ENCODE results near the gene TMSB10. TPM values are rescaled to one million over a fixed set of nuclear protein-coding genes. Genes with fewer than 3 reads are reported as not detected.

The TMSB10 gene
- total and polyA plus RNA-seq, 2 of the 13 experiments (the other 11 are each of a cell fraction or from before 2014, with no cell fraction given): 665 to 708 TPM

DNA sequence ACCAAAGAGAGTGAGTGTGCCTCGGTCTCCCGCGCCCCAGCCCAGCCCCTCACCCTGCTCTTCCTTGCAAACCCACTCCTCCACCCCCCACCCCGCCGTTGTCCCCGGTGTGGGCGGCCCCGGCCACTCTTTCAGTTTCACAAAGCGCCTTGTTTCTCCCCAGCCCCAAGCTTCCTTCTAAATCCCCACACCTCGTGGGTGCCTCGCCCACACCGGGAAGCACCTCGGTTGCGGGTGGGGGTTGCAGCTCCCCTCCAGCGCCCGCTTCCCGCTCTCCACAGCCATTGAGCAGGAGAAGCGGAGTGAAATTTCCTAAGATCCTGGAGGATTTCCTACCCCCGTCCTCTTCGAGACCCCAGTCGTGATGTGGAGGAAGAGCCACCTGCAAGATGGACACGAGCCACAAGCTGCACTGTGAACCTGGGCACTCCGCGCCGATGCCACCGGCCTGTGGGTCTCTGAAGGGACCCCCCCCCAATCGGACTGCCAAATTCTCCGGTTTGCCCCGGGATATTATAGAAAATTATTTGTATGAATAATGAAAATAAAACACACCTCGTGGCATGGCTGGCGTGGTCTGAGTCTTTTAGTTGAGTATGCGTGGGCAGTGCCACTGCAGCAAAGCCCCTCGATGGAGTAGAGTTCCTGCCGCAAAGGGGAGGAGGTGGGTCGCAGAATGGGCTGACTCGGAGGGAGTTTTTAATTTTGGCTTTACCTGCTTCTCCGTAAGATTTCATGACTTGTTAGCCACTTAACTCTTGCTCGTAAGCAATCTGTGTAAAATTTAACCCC is 848 bp downstream of the TMSB10 start (continued):
- TF ChIP-seq, protein P1, sequence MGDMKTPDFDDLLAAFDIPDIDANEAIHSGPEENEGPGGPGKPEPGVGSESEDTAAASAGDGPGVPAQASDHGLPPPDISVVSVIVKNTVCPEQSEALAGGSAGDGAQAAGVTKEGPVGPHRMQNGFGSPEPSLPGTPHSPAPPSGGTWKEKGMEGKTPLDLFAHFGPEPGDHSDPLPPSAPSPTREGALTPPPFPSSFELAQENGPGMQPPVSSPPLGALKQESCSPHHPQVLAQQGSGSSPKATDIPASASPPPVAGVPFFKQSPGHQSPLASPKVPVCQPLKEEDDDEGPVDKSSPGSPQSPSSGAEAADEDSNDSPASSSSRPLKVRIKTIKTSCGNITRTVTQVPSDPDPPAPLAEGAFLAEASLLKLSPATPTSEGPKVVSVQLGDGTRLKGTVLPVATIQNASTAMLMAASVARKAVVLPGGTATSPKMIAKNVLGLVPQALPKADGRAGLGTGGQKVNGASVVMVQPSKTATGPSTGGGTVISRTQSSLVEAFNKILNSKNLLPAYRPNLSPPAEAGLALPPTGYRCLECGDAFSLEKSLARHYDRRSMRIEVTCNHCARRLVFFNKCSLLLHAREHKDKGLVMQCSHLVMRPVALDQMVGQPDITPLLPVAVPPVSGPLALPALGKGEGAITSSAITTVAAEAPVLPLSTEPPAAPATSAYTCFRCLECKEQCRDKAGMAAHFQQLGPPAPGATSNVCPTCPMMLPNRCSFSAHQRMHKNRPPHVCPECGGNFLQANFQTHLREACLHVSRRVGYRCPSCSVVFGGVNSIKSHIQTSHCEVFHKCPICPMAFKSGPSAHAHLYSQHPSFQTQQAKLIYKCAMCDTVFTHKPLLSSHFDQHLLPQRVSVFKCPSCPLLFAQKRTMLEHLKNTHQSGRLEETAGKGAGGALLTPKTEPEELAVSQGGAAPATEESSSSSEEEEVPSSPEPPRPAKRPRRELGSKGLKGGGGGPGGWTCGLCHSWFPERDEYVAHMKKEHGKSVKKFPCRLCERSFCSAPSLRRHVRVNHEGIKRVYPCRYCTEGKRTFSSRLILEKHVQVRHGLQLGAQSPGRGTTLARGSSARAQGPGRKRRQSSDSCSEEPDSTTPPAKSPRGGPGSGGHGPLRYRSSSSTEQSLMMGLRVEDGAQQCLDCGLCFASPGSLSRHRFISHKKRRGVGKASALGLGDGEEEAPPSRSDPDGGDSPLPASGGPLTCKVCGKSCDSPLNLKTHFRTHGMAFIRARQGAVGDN (CRISPR knock-in tag; IDR thresholded peaks at IDR 0.05): peak; percentile 14; the same call in 1 of the 2 replicates
- no peak for TF ChIP-seq NFE2L2 (IDR thresholded peaks at IDR 0.05; ENCODE audit: low read length)
- no peak for TF ChIP-seq ZIK1 (CRISPR knock-in tag; IDR thresholded peaks at IDR 0.05; ENCODE audit: borderline replicate concordance, low read depth)
- no peak for TF ChIP-seq SMAD9 (CRISPR knock-in tag; IDR thresholded peaks at IDR 0.05)
- no peak for TF ChIP-seq ZFY (CRISPR knock-in tag; IDR thresholded peaks at IDR 0.05)
- no peak for TF ChIP-seq HDAC6 (IDR thresholded peaks at IDR 0.05; ENCODE audit: low read depth, low read length)
- TF ChIP-seq ZNF337 (CRISPR knock-in tag; IDR thresholded peaks at IDR 0.05; ENCODE audit: borderline replicate concordance, low read depth): 0 out of 2 replicates have a peak, but pooled peaks have one; percentile 10
- no peak for TF ChIP-seq ZSCAN22 (CRISPR knock-in tag; IDR thresholded peaks at IDR 0.05)
- no peak for TF ChIP-seq ZNF138 (CRISPR knock-in tag; IDR thresholded peaks at IDR 0.05; ENCODE audit: low read depth)
- TF ChIP-seq, protein P2, sequence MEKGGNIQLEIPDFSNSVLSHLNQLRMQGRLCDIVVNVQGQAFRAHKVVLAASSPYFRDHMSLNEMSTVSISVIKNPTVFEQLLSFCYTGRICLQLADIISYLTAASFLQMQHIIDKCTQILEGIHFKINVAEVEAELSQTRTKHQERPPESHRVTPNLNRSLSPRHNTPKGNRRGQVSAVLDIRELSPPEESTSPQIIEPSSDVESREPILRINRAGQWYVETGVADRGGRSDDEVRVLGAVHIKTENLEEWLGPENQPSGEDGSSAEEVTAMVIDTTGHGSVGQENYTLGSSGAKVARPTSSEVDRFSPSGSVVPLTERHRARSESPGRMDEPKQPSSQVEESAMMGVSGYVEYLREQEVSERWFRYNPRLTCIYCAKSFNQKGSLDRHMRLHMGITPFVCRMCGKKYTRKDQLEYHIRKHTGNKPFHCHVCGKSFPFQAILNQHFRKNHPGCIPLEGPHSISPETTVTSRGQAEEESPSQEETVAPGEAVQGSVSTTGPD (CRISPR knock-in tag; IDR thresholded peaks at IDR 0.05): no peak
- no peak for TF ChIP-seq MXD4 (CRISPR knock-in tag; IDR thresholded peaks at IDR 0.05)
- no peak for TF ChIP-seq ZNF468 (CRISPR knock-in tag; IDR thresholded peaks at IDR 0.05)
- no peak for TF ChIP-seq GTF2F1 (IDR thresholded peaks at IDR 0.05; ENCODE audit: low read length)
- no peak for TF ChIP-seq SCMH1 (CRISPR knock-in tag; IDR thresholded peaks at IDR 0.05; ENCODE audit: borderline replicate concordance)
- no peak; the same call in 1 of the 2 replicates for TF ChIP-seq POLR2G (IDR thresholded peaks at IDR 0.05; ENCODE audit: low read depth, low read length)
- no peak for TF ChIP-seq FIP1L1 (IDR thresholded peaks at IDR 0.05; ENCODE audit: borderline replicate concordance, insufficient read depth, low read depth, low read length)
- no peak for TF ChIP-seq AGO1 (IDR thresholded peaks at IDR 0.05; ENCODE audit: low read depth, low read length, poor library complexity, severe bottlenecking)
- no peak for TF ChIP-seq KLF12 (CRISPR knock-in tag; IDR thresholded peaks at IDR 0.05; ENCODE audit: borderline replicate concordance)
- no peak for TF ChIP-seq ZNF552 (CRISPR knock-in tag; IDR thresholded peaks at IDR 0.05; ENCODE audit: borderline replicate concordance)
- TF ChIP-seq, protein P3, sequence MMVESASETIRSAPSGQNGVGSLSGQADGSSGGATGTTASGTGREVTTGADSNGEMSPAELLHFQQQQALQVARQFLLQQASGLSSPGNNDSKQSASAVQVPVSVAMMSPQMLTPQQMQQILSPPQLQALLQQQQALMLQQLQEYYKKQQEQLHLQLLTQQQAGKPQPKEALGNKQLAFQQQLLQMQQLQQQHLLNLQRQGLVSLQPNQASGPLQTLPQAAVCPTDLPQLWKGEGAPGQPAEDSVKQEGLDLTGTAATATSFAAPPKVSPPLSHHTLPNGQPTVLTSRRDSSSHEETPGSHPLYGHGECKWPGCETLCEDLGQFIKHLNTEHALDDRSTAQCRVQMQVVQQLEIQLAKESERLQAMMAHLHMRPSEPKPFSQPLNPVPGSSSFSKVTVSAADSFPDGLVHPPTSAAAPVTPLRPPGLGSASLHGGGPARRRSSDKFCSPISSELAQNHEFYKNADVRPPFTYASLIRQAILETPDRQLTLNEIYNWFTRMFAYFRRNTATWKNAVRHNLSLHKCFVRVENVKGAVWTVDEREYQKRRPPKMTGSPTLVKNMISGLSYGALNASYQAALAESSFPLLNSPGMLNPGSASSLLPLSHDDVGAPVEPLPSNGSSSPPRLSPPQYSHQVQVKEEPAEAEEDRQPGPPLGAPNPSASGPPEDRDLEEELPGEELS (CRISPR knock-in tag; IDR thresholded peaks at IDR 0.05): no peak
- no peak for TF ChIP-seq ZFAT (CRISPR knock-in tag; conservative IDR thresholded peaks at IDR 0.05)

Measured in HepG2 (cell line).